Psoas muscle (tissue), 8 donors: ENCODE data around the gene ALOX12B. TPM values are rescaled to one million over a fixed set of nuclear protein-coding genes. Genes with fewer than 3 reads are reported as not detected.
A peak's percentile ranks its signal among the peaks of the same experiment; 100 is the strongest.

Experiments
- ATAC-seq, 4 donors: fragments of 200-7000 bp; cut with Tn5 transposase; one replicate each; pipeline ENCODE4 v1.9.1; 2020; ENCODE audit warnings: moderate library complexity in 3 of 4, mild to moderate bottlenecking in 2 of 4
- DNase-seq, 2 donors: peaks; one replicate each; pipeline ENCODE4 v3.0.0-alpha.2; 2020
- H3K27ac ChIP-seq: fragments of 200-600 bp; one replicate; pipeline ENCODE4 v1.8.0; 2022
- H3K27me3 ChIP-seq, 3 donors: fragments of 200-600 bp in 1 of 3; one replicate each; pipeline versions ENCODE4 v1.6.1 to v1.8.0; 2013 to 2022; ENCODE audit warnings: low read length in 2 of 3, mild to moderate bottlenecking in 2 of 3, moderate library complexity in 1 of 3; ENCODE audit not compliant: insufficient read depth in 3 of 3
- H3K36me3 ChIP-seq, 2 donors: fragments of 200-600 bp in 1 of 2; one replicate each; pipeline versions ENCODE4 v1.6.1 to v1.8.0; 2013 to 2022; ENCODE audit warnings: low read depth in 1 of 2, mild to moderate bottlenecking in 1 of 2, moderate library complexity in 1 of 2; ENCODE audit not compliant: insufficient read depth in 1 of 2
- H3K4me1 ChIP-seq: fragments of 200-600 bp; one replicate; pipeline ENCODE4 v1.8.0; 2022
- H3K4me3 ChIP-seq: fragments of 200-600 bp; one replicate; pipeline ENCODE4 v1.8.0; 2022; ENCODE audit warnings: mild to moderate bottlenecking
- H3K9me3 ChIP-seq: fragments of 200-600 bp; one replicate; pipeline ENCODE4 v1.8.0; 2022
- WGBS, 3 donors: extraction: QIAGEN DNeasy Blood & Tissue Kit; methylation state at CpG; one replicate each; pipeline versions ENCODE4 v1.1.6 to v1.1.7; 2013; 5-methylcytosine and 5-hydroxymethylcytosine counted together
- intact Hi-C, 2 donors: fragments of 100-400 bp; cut with DNase I; formaldehyde crosslinking; loops; one replicate each; pipeline versions ENCODE4 v1.11.0 to v1.14.2; 2022
- polyA plus RNA-seq, 3 donors: library from polyadenylated mRNA; stranded (reverse); fragments of 200-250 nt; gene quantifications; one replicate each; pipeline ENCODE4 v1.2.3, GENCODE V29; 2013
- total RNA-seq, 4 donors: library from RNA; stranded (reverse); fragmentation: NEBNext Ultra II Directional in 2 of 4; extraction: Animal tissue kit (Norgen Biotek cat#: 25700) in 2 of 4; gene quantifications; one replicate each; pipeline versions ENCODE4 v1.2.1 to v1.2.4, GENCODE V29; 2021 to 2023
- TF ChIP-seq, protein P1 (sequence below): fragments of 200-600 bp; IDR thresholded peaks from one replicate; pipeline ENCODE4 v1.8.0; 2022; ENCODE audit warnings: antibody characterized with exemption
- donor health status: healthy with polysubstance abuse.
- donor health status: DM: no; HTN: no; CAD: no; lungs with moderate emphysema.
- donor health status: Bipolar disorder and iron deficiency.
- donor health status: healthy.
- donor health status: DM: yes; HTN: yes; CAD: no.
- donor health status: DM: no; HTN: no; CAD: no.
- donor health status: DM: no; HTN: no; CAD: no.
- donor health status: DM: yes; HTN: yes; CAD: no.

The ALOX12B gene
- total and polyA plus RNA-seq, 7 donors: not detected

DNA sequence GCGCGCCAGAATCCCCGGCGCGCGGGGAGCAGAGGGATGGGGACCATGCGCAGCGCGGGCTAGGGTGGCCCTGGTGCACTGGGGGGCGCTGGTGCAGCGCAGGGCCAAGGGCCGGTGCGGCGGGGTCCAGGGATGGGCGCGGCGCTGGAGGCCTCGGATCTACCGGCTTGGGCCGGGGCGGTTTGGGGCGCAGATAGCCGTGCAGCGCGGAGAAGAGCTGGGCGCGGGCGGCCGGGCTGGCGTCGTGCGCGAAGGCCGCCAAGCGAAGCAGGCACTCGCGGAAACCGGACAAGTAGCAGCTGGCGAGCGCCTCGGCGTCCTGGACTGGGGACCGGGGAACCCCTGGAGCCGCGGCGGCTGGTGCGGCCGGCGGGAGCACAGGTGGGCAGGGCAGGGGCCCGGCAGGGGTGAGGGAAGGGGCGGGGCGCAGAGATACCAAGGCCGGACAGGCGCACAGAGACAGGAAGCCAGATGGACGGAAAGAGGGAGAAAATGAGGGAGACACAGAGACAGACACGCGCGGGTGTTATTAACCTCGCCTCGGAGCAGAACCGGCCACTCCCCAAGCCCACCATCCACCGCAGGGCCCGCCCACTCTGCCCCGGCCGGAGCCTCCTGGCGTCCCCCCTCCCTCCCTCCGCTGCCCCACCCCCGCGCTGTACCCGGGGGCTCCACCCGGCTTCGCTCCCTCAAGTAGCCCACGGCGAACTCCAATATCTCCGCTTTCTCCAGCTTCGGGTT is 34.3 kb upstream of the ALOX12B start:
- H3K9me3 ChIP-seq: no peaks in the 10 kb centered on the region
- intact Hi-C loops: loop anchor here in 1 of 2 donors (2.0 kb wide), 3 partner anchors 17 to 65 kb away; no protein-coding TSS in a partner anchor
- ATAC-seq: peak; percentile 10 to 43 (median 18)
- peaks cover 41% of the 10 kb centered on the region for H3K4me1 ChIP-seq
- 0 to 1% (median 1%) methylated on average over 43 to 76 of the region's 76 CpGs for WGBS, 3 donors
- peak overlapping the region; percentile 77 for H3K4me3 ChIP-seq
- H3K27ac ChIP-seq: no peak overlapping the region
- TF ChIP-seq, protein P1, sequence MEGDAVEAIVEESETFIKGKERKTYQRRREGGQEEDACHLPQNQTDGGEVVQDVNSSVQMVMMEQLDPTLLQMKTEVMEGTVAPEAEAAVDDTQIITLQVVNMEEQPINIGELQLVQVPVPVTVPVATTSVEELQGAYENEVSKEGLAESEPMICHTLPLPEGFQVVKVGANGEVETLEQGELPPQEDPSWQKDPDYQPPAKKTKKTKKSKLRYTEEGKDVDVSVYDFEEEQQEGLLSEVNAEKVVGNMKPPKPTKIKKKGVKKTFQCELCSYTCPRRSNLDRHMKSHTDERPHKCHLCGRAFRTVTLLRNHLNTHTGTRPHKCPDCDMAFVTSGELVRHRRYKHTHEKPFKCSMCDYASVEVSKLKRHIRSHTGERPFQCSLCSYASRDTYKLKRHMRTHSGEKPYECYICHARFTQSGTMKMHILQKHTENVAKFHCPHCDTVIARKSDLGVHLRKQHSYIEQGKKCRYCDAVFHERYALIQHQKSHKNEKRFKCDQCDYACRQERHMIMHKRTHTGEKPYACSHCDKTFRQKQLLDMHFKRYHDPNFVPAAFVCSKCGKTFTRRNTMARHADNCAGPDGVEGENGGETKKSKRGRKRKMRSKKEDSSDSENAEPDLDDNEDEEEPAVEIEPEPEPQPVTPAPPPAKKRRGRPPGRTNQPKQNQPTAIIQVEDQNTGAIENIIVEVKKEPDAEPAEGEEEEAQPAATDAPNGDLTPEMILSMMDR: peak; percentile 41
- peak; percentile 62 to 78 for DNase-seq
- H3K27me3 ChIP-seq: peaks cover 0 to 36% (median 8%) of the 10 kb centered on the region in 3 donors
- no peaks in the 10 kb centered on the region for H3K36me3 ChIP-seq

DNA sequence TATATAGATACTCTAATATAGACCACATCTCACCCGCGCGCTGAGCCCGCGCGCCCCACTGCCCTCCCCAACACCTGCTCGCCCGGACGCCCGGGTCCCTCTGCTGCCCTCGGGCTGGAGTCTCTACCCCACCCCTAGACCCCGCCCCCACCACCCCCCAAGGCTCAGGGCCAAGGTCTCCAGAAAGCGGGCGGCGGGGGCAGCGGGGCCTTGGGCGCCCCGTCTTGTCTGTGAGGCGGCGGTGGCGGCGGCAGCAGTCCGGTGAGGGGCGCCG is 33.8 kb upstream of the ALOX12B start:
- H3K9me3 ChIP-seq: no peaks in the 10 kb centered on the region
- H3K4me3 ChIP-seq: peak overlapping the region; percentile 77
- TF ChIP-seq, protein P1: no peak
- no peak overlapping the region for H3K27ac ChIP-seq
- H3K27me3 ChIP-seq: peaks cover 0 to 41% (median 10%) of the 10 kb centered on the region in 3 donors
- intact Hi-C loops: loop anchor here in 1 of 2 donors (2.0 kb wide), 3 partner anchors 17 to 65 kb away; no protein-coding TSS in a partner anchor
- ATAC-seq: no peak
- DNase-seq: no peak
- H3K4me1 ChIP-seq: peaks cover 40% of the 10 kb centered on the region
- 0 to 1% (median 0%) methylated on average over 13 to 25 of the region's 25 CpGs for WGBS, 3 donors
- no peaks in the 10 kb centered on the region for H3K36me3 ChIP-seq

DNA sequence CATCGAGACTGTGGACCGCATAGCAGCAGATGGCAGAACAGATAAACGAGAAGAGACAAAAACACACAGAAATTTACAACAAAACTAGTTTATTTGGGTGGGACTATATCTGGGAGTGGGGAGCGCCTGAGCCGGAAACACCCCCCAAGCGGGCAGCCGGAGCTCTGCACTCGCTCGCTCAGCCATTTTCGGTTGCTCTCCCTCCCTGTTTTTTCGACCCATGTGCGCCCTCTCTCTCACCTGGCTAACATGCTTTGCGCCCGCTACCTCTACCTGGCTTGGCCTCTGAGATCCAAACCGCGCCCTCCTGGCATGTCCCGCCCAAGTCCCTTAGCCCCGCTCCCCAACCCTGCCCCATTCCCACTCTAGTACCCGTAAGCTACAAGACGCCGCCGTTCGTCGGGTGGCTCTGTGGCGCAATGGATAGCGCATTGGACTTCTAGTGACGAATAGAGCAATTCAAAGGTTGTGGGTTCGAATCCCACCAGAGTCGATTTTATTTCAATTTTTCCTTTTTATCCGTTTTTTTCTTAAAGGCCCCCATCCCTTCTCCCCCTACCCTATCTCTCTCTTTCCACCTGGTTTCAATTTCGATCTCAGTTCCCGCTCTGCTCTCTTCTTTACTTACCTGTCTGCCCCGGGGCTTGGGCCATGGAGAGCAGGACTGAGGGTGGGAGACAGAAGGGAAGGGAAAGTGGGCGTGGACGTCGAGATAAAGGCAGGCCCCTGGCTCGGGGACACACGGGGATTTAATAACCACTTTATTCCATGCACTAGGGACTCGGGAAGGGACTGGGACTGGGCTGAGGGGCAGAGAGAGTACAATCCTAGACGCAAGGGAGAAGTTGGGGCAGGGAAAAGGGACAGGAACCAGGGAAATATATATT is 33.2 kb upstream of the ALOX12B start:
- peak overlapping the region; percentile 71 for H3K27ac ChIP-seq
- TF ChIP-seq, protein P1: no peak
- H3K36me3 ChIP-seq: no peaks in the 10 kb centered on the region
- no peaks in the 10 kb centered on the region for H3K9me3 ChIP-seq
- peaks cover 40% of the 10 kb centered on the region for H3K4me1 ChIP-seq
- H3K4me3 ChIP-seq: peak overlapping the region; percentile 77
- DNase-seq: peak in 1 of 2 donors; percentile 80
- ATAC-seq: peak; percentile 15 to 43 (median 28)
- intact Hi-C loops: loop anchor here in 1 of 2 donors (2.0 kb wide), 3 partner anchors 18 to 66 kb away; no protein-coding TSS in a partner anchor
- H3K27me3 ChIP-seq: peaks cover 0 to 47% (median 10%) of the 10 kb centered on the region in 3 donors
- 1% methylated on average over 39 to 40 of the region's 40 CpGs for WGBS, 3 donors

DNA sequence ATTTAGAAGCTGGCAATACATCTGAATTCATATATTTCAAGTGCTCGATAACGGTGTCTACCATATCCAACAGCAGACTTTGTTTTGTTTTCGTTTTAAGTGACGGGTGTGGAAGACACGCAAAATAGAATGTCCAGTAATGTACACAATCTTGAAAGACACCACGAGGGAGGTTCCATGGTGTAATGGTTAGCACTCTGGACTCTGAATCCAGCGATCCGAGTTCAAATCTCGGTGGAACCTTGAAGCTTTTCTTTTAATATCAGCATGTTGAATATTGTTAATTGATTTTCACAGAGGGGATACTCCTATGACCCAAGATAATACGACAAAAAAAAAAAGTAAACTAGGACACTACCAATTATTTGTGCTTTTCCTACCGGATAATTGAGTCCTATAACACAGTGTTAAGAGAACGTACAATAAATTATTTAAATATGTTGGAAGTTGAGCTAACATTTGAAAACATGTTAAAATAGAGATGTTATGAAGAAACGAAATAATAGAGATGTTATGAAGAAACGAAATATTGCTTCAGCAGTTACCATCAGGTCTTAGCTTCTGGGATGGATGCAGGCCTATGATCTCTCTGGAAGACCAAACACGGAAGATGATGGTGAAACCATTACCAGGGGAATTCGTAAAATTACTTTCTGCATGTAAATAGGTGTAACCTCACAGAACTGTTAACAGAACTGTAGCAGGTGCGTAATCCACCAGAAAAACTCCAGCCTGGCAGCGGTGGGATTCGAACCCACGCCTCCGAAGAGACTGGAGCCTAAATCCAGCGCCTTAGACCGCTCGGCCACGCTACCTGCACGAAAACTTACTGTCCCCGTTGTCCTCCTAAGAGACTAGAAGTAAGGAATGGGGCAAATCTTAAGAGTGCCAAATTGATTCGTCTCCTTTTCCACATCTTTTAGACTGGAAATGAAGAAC is 32.3 kb upstream of the ALOX12B start:
- intact Hi-C loops: loop anchor here (1.0 to 10.0 kb wide), 6 partner anchors 19 to 175 kb away; partner anchors contain the start of gene SLC25A35 (in 1 of the 2)
- Histone ChIP-seq H3K4me1 (peaks cover 33% of the 10 kb centered on the region), H3K27ac (peak overlapping the region; percentile 71), H3K4me3 (peak overlapping the region; percentile 77), H3K36me3 (no peaks in the 10 kb centered on the region), H3K9me3 (no peaks in the 10 kb centered on the region), H3K27me3 (peaks cover 0 to 49% (median 14%) of the 10 kb centered on the region in 3 donors)
- TF ChIP-seq, protein P1: no peak
- WGBS, 3 donors: 0% methylated on average over 28 of the region's 28 CpGs
- DNase-seq (peak; percentile 75 to 88), ATAC-seq (peak; percentile 64 to 80 (median 70))
